BJ (cell line): ENCODE measurements around the gene CXorf49. TPM values are rescaled to one million over a fixed set of nuclear protein-coding genes. Genes with fewer than 3 reads are reported as not detected.
A peak's percentile ranks its signal among the peaks of the same experiment; 100 is the strongest.
"Not testable (repeated sequence)": the region's sequence is repeated elsewhere in the genome, so short reads cannot be mapped to it uniquely, and the experiment has no call there.

Experiments
- CTCF ChIA-PET: fragments of 350-600 bp; formaldehyde crosslinking; extraction: SDS; loops from one replicate; lab custom pipeline; 2021; ENCODE audit warnings: antibody characterized with exemption, inconsistent platforms; lab: Yijun Ruan, JAX
- POLR2A ChIA-PET: fragments of 300-600 bp; sonication (Branson Sonifier 250); formaldehyde crosslinking; extraction: SDS; loops from one replicate; lab custom pipeline; 2021; ENCODE audit warnings: antibody characterized with exemption; lab: Charles Lee
- DNase-seq: peaks from one replicate; pipeline ENCODE4 v3.0.0-alpha.2; 2011; ENCODE audit warnings: low read depth
- H3K27me3 ChIP-seq: 2 replicates; pipeline ENCODE4 v1.6.0; 2011; ENCODE audit warnings: low read length; ENCODE audit not compliant: control insufficient read depth, insufficient read depth
- H3K36me3 ChIP-seq: 2 replicates; pipeline ENCODE4 v1.5.1; 2011; ENCODE audit warnings: low read length; ENCODE audit not compliant: control insufficient read depth, insufficient read depth
- H3K4me3 ChIP-seq: 2 replicates; pipeline ENCODE4 v1.5.1; 2011; ENCODE audit warnings: low read depth, mild to moderate bottlenecking, control low read depth, low read length
- CTCF ChIP-seq: IDR thresholded peaks from 2 replicates; pipeline ENCODE4 v1.5.1; 2011; ENCODE audit warnings: low read depth, mild to moderate bottlenecking, control low read depth, inconsistent platforms, low read length, moderate library complexity; ENCODE audit not compliant: insufficient read depth
- polyA plus RNA-seq: library from polyadenylated mRNA; depleted of rRNA; stranded (reverse); fragments of >200 nt; gene quantifications from 2 replicates; pipeline ENCODE4 v1.2.3, GENCODE V29; 2011

The CXorf49 gene
- polyA plus RNA-seq, 1 experiment: not detected

- Histone ChIP-seq H3K4me3 (no peak overlapping the region), H3K27me3 (no peaks in the 10 kb centered on the region), H3K36me3 (no peaks in the 10 kb centered on the region)
- ChIA-PET POLR2A (no interaction called here), CTCF (no interaction called here)
- TF ChIP-seq CTCF: no peak
- DNase-seq: no peak
Measured at GRCh38 chrX:71671938-71672337, 46.1 kb downstream of the CXorf49 start.

DNA sequence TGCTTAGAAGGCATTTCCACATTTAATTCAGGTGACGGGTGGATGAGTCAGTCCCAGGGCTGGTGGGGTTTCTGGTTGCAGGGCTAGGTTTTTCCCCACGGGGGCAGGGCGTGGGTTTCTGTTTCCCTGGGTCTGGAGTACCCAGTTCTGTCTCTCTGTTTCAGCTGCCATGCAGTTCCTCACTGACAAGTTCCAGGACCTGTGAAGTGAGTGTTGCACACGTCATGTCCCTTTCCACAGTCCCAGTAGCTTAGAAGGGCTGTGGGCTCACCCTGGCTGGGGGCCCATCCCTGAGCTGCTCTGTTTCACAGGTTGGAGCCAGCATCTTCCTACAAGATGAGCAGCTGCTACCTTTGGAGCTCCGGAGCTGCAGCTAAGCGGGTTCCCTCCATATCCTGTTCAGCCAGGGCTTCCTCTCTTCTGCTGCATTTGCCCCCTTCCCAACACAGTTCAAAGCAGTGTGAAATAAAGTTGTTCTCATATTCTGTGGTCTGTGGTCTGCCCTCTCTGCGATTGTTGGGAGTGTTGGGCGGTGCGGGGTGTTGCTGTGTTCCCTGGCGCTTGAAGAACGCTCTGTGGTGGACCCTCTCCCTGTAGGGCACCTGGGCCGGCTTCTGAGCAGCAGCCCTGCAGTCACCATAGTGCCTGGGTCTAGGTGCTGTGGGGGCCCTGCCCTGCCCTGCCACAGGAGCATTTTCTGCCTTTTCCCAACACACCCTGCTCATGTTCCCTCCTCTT, 46.9 kb downstream of the CXorf49 start:
- no peak overlapping the region for H3K4me3 ChIP-seq
- POLR2A ChIA-PET: no interaction called here
- CTCF ChIA-PET: no interaction called here
- TF ChIP-seq CTCF: no peak
- DNase-seq: no peak
- H3K27me3 ChIP-seq: no peaks in the 10 kb centered on the region
- H3K36me3 ChIP-seq: no peaks in the 10 kb centered on the region

- CTCF ChIA-PET, DNase-seq, POLR2A ChIA-PET, H3K36me3 ChIP-seq, H3K27me3 ChIP-seq, H3K4me3 ChIP-seq: not testable (repeated sequence)
- 0 out of 2 replicates have a peak, but pooled peaks have one; percentile 9 for TF ChIP-seq CTCF
Measured at GRCh38 chrX:71669947-71670346, 48.1 kb downstream of the CXorf49 start.

GRCh38 chrX:71669492-71669891, 48.6 kb downstream of the CXorf49 start:
- no peak for TF ChIP-seq CTCF
- POLR2A ChIA-PET: no interaction called here
- H3K4me3 ChIP-seq: no peak overlapping the region
- no peaks in the 10 kb centered on the region for H3K27me3 ChIP-seq
- H3K36me3 ChIP-seq: no peaks in the 10 kb centered on the region
- no peak for DNase-seq
- CTCF ChIA-PET: no interaction called here

- H3K4me3 ChIP-seq: no peak overlapping the region
- POLR2A ChIA-PET: no interaction called here
- TF ChIP-seq CTCF: no peak
- no peaks in the 10 kb centered on the region for H3K36me3 ChIP-seq
- CTCF ChIA-PET: no interaction called here
- no peak for DNase-seq
- H3K27me3 ChIP-seq: no peaks in the 10 kb centered on the region
Measured at GRCh38 chrX:71668248-71668595, 49.9 kb downstream of the CXorf49 start.
